Measurements from ENCODE around the gene NSD1. TPM values are rescaled to one million over a fixed set of nuclear protein-coding genes. Genes with fewer than 3 reads are reported as not detected.

NSD1 gene
- total and polyA plus RNA-seq, 7 donors, result 3.0 to 41.5 (median 34.6) TPM

GRCh38 chr5:177270653-177271052 is 137.1 kb downstream of the NSD1 start:
- TF ChIP-seq POLR2AphosphoS5 (IDR thresholded peaks at IDR 0.05), result no peak
- no peak for TF ChIP-seq EP300 (IDR thresholded peaks at IDR 0.05)
- no peak for TF ChIP-seq POLR2A (IDR thresholded peaks at IDR 0.05)
- TF ChIP-seq CTCF (IDR thresholded peaks at IDR 0.05), result no peak
- Histone ChIP-seq H3K4me3 (no peak overlapping the region), H3K9me3 (no peaks in the 10 kb centered on the region), H3K36me3 (peaks cover 12 to 98% (median 31%) of the 10 kb centered on the region in 4 donors), H3K27ac (no peak overlapping the region), H3K4me1 (no peaks in the 10 kb centered on the region), H3K27me3 (no peaks in the 10 kb centered on the region)
- DNase-seq, result no peak
- intact Hi-C loops (cut with DNase I), result no loop called here
- WGBS, 2 donors, result 86 to 95% methylated on average over 3 of the region's 3 CpGs

GRCh38 chr5:177271113-177271512 is 137.5 kb downstream of the NSD1 start:
- no peak for DNase-seq
- Histone ChIP-seq H3K27me3 (no peaks in the 10 kb centered on the region), H3K27ac (no peak overlapping the region), H3K4me3 (no peak overlapping the region), H3K36me3 (peaks cover 17 to 98% (median 31%) of the 10 kb centered on the region in 4 donors), H3K9me3 (no peaks in the 10 kb centered on the region), H3K4me1 (no peaks in the 10 kb centered on the region)
- no peak for TF ChIP-seq POLR2AphosphoS5 (IDR thresholded peaks at IDR 0.05)
- TF ChIP-seq POLR2A (IDR thresholded peaks at IDR 0.05), result no peak
- TF ChIP-seq EP300 (IDR thresholded peaks at IDR 0.05), result no peak
- TF ChIP-seq CTCF (IDR thresholded peaks at IDR 0.05), result no peak
- intact Hi-C loops (cut with DNase I), result no loop called here
- 96 to 97% methylated on average over 4 of the region's 4 CpGs for WGBS, 2 donors

- Histone ChIP-seq H3K27ac (no peak overlapping the region), H3K36me3 (peaks cover 6 to 84% (median 22%) of the 10 kb centered on the region in 4 donors), H3K4me3 (no peak overlapping the region), H3K27me3 (no peaks in the 10 kb centered on the region), H3K4me1 (no peaks in the 10 kb centered on the region), H3K9me3 (no peaks in the 10 kb centered on the region)
- WGBS, 2 donors, result 95 to 97% methylated on average over 6 of the region's 6 CpGs
- DNase-seq, result no peak
- TF ChIP-seq CTCF (IDR thresholded peaks at IDR 0.05) (no peak), EP300 (IDR thresholded peaks at IDR 0.05) (no peak), POLR2A (IDR thresholded peaks at IDR 0.05) (no peak), POLR2AphosphoS5 (IDR thresholded peaks at IDR 0.05) (no peak)
- intact Hi-C loops (cut with DNase I), result no loop called here
Measured at GRCh38 chr5:177275883-177276282, 142.3 kb downstream of the NSD1 start.

GRCh38 chr5:177276886-177277285 is 143.3 kb downstream of the NSD1 start:
- intact Hi-C loops (cut with DNase I), result no loop called here
- Histone ChIP-seq H3K9me3 (no peaks in the 10 kb centered on the region), H3K4me1 (no peaks in the 10 kb centered on the region), H3K27me3 (no peaks in the 10 kb centered on the region), H3K27ac (no peak overlapping the region), H3K36me3 (peaks cover 10 to 86% (median 27%) of the 10 kb centered on the region in 4 donors), H3K4me3 (no peak overlapping the region)
- WGBS, 2 donors, result 73 to 77% methylated on average over 1 of the region's 1 CpG
- TF ChIP-seq POLR2A (IDR thresholded peaks at IDR 0.05) (no peak), POLR2AphosphoS5 (IDR thresholded peaks at IDR 0.05) (no peak), CTCF (IDR thresholded peaks at IDR 0.05) (no peak), EP300 (IDR thresholded peaks at IDR 0.05) (no peak)
- no peak for DNase-seq

- Histone ChIP-seq H3K9me3 (no peaks in the 10 kb centered on the region), H3K4me3 (no peak overlapping the region), H3K27ac (no peak overlapping the region), H3K4me1 (no peaks in the 10 kb centered on the region), H3K27me3 (no peaks in the 10 kb centered on the region), H3K36me3 (peaks cover 11 to 98% (median 60%) of the 10 kb centered on the region in 4 donors)
- 93 to 94% methylated on average over 2 of the region's 2 CpGs for WGBS, 2 donors
- intact Hi-C loops (cut with DNase I), result no loop called here
- DNase-seq, result no peak
- TF ChIP-seq CTCF (IDR thresholded peaks at IDR 0.05) (no peak), POLR2A (IDR thresholded peaks at IDR 0.05) (no peak), POLR2AphosphoS5 (IDR thresholded peaks at IDR 0.05) (no peak), EP300 (IDR thresholded peaks at IDR 0.05) (no peak)
Measured at GRCh38 chr5:177288191-177288590, 154.6 kb downstream of the NSD1 start.

All from sigmoid colon (tissue), 7 donors.